GOT3 (cell line): ENCODE results near the gene FKBP1B.
"Not testable (repeated sequence)": the region's sequence is repeated elsewhere in the genome, so short reads cannot be mapped to it uniquely, and the experiment has no call there.

Source experiments
- DNase-seq: peaks from one replicate; lab custom pipeline; 2025; ENCODE audit warnings: mixed read lengths; lab: John Stamatoyannopoulos, UW

The FKBP1B gene

GRCh38 chr2:24104110-24104650 lies 54.6 kb downstream of the FKBP1B start:
- DNase-seq: no peak

GRCh38 chr2:24104906-24105305 lies 55.4 kb downstream of the FKBP1B start:
- no peak for DNase-seq

- DNase-seq: no peak
Measured at GRCh38 chr2:24105816-24106215, 56.3 kb downstream of the FKBP1B start.

GRCh38 chr2:24106786-24107185 lies 57.2 kb downstream of the FKBP1B start:
- DNase-seq: no peak

- DNase-seq: no peak
Measured at GRCh38 chr2:24107336-24107735, 57.8 kb downstream of the FKBP1B start.

- DNase-seq: not testable (repeated sequence)
Measured at GRCh38 chr2:24109431-24109830, 59.9 kb downstream of the FKBP1B start.

GRCh38 chr2:24110660-24111303 lies 61.2 kb downstream of the FKBP1B start:
- no peak for DNase-seq

- no peak for DNase-seq
Measured at GRCh38 chr2:24111407-24111901, 61.9 kb downstream of the FKBP1B start.
